HG02970 (cell line): ENCODE data around the gene ANKRD37.

Source experiments
- ATAC-seq: cut with Tn5 transposase; IDR thresholded peaks from one replicate; pipeline ENCODE4 v1.9.1; 2021; ENCODE audit warnings: mild to moderate bottlenecking, moderate library complexity, moderate number of reproducible peaks; ENCODE audit not compliant: unreplicated experiment, low FRiP score

ANKRD37 gene

GRCh38 chr4:185411849-185412248 lies 15.2 kb downstream of the ANKRD37 start:
- no peak for ATAC-seq

GRCh38 chr4:185412412-185412811 lies 15.8 kb downstream of the ANKRD37 start:
- ATAC-seq = no peak

- ATAC-seq = no peak
These were observed 20.3 kb downstream of the ANKRD37 start for GRCh38 chr4:185416955-185417354.

- no peak for ATAC-seq
These were observed 24.9 kb downstream of the ANKRD37 start for GRCh38 chr4:185421366-185422124.

- no peak for ATAC-seq
These were observed 28.4 kb downstream of the ANKRD37 start for GRCh38 chr4:185424905-185425646.

GRCh38 chr4:185425647-185426352 lies 29.2 kb downstream of the ANKRD37 start, which contains the start of gene UFSP2:
TSS of gene UFSP2 (minus strand) at chr4:185425964. CDS start at chr4:185425868, 96 bp downstream.
- ATAC-seq = peak; percentile 93

- ATAC-seq = no peak
These were observed 30.5 kb downstream of the ANKRD37 start for GRCh38 chr4:185426960-185427688.

- ATAC-seq = no peak
These were observed 33.0 kb downstream of the ANKRD37 start for GRCh38 chr4:185429660-185430059.

GRCh38 chr4:185435466-185435865 lies 38.8 kb downstream of the ANKRD37 start:
- ATAC-seq = no peak

- no peak for ATAC-seq
These were observed 41.2 kb downstream of the ANKRD37 start for GRCh38 chr4:185437809-185438208.

- ATAC-seq = no peak
These were observed 44.8 kb downstream of the ANKRD37 start for GRCh38 chr4:185441479-185441878.

- ATAC-seq = no peak
These were observed 48.6 kb downstream of the ANKRD37 start for GRCh38 chr4:185445209-185445608.
